IPS DF 19.7 (cell line): ENCODE measurements around the gene EIF2B2.

Source experiments
- DNase-seq: peaks from one replicate; pipeline ENCODE4 v3.0.0-alpha.2; 2013; ENCODE audit warnings: low read depth, low spot score

The EIF2B2 gene

GRCh38 chr14:75002392-75003249, at the start of gene EIF2B2:
Gene EIF2B2, plus strand, starts transcription at chr14:75002921. Its CDS starts 70 bp downstream, at chr14:75002991.
- peak; percentile 94 for DNase-seq

- no peak for DNase-seq
These were observed 49.0 kb upstream of the EIF2B2 start for GRCh38 chr14:74953686-74954085.

GRCh38 chr14:74954232-74954946, 48.3 kb upstream of the EIF2B2 start:
- DNase-seq = no peak

GRCh38 chr14:74954947-74955228, 47.8 kb upstream of the EIF2B2 start:
- no peak for DNase-seq

DNA sequence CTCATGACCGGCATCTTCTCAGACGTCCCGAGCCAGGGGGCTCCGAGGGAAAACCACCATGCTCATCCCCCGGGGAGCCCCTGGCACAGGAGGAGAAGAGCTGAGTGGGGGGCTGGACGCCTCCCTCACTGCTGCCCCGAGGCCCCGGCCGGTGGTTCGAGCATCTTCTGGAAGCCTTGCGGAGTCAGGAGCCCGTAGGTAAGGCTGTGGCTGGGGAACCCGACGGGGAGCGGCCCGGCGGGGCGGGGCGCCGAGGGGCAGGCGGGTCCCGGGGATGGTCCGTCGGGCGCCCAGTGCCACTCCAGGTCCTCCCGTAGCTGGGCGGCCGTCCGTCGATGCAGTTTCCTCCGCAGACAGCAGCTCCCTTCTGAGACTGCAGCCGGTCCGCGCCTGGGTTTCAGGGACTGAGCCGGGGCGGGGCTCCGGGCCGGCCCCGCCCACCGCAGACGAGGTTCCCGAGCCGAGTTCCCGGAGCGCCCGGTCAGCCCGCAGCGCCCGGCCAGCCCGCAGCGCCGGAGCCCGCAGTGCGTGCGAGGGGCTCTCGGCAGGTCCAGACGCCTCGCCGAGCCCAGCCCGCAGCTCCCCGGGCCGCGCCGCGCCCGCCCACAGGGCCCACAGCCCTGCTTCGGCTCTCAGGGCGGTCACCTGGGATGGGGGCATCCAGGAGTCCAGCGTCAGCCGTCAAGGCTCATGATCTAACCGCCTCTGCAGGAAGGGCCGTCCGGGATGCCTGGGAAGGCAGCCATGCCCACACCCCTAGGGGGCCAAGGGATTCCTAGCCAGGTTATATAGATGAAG, 47.3 kb upstream of the EIF2B2 start, which contains the start of gene PGF:
Gene PGF (minus strand): TSS at position 369 of the 798 bp plus-strand sequence. CDS start 355 bp downstream, at position 14.
- no peak for DNase-seq

DNA sequence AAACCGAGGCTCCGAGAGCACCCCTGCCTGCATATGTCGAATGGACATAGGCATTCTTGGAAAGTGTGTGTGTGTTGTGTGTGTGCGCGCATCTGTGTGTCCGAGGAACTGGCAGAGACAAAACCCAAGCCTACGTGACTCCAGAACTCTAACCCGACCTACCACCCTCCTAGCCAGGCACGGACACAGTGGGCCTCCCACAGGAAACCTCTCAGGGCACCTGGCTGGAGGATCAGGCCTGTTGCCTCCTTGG, 46.8 kb upstream of the EIF2B2 start:
- DNase-seq = no peak

GRCh38 chr14:74956280-74957072, 46.2 kb upstream of the EIF2B2 start:
- DNase-seq = no peak

GRCh38 chr14:74959596-74960180, 43.0 kb upstream of the EIF2B2 start:
- DNase-seq = no peak

DNA sequence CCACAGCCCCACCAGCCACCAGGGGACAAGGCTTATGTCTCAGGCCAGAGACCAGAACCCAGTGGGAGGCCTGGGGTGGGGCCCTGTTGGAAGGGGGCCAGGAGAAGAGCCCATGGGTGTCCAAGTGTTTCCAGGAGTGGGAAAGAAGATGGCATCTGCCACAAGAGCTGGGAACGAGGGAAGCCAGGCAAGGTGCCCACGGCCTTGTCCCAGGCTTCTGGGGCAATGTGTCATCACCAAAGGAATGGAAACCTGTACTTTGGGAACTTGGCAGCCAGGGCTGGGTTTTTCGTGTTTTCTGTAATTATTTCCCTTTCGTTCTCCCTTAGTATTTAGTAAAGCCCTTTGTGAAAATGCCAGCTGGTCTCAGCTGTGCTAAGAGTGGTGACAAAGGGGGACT, 42.0 kb upstream of the EIF2B2 start:
- no peak for DNase-seq

GRCh38 chr14:74961238-74961911, 41.3 kb upstream of the EIF2B2 start:
- DNase-seq = no peak

GRCh38 chr14:74962046-74962445, 40.7 kb upstream of the EIF2B2 start:
- no peak for DNase-seq

- no peak for DNase-seq
These were observed 40.2 kb upstream of the EIF2B2 start for GRCh38 chr14:74962493-74962892.

GRCh38 chr14:74963178-74963704, 39.5 kb upstream of the EIF2B2 start:
- DNase-seq = no peak

DNA sequence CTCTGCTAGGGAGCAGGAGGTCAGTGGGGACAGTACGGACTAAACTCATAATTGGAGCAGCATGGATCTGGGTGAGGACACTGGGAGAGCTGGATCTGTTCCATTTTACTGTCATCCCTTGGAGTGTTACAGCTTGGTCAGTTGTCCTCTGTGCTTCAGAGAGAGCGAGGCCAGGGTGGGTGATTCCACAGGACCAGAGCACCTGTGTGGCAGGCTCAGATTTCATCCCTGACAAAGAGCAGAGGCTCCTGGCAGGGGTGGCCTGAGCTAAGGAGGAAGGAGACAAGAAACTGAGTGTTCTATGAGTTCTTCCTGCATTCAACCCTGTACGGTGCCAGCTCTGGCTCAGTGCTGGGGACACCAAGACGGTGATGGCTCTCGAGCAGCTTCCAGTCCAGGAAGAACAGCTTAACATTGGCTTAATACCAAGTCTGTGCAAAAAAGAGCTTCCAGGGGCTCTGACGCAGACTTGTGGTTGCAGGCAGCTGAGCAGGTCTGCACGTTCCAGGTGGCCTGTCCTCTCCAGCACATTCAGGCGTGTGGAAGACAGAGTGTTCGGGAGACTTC, 38.9 kb upstream of the EIF2B2 start:
- no peak for DNase-seq

- no peak for DNase-seq
These were observed 37.8 kb upstream of the EIF2B2 start for GRCh38 chr14:74964787-74965485.

- DNase-seq = no peak
These were observed 37.1 kb upstream of the EIF2B2 start for GRCh38 chr14:74965486-74966153.

DNA sequence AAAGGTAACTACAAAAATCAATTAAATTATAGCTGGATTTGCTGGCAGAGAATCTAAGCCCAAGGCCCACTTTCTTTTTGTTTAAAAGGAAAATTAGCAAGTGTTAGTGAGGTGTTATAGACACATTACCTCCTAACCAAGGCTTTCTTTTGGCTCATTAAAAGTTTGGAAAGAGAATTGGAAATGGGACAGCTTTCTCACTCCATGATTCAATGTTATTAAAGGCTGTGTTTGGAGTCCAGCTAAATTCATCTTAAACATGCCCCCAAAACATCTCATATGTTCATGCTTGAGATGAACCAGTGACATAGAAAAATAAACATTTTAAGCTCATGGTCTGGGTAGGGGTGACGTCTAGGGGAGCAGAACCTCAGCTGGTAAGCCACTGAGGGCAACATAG, 33.9 kb upstream of the EIF2B2 start:
- no peak for DNase-seq

- no peak for DNase-seq
These were observed 29.6 kb upstream of the EIF2B2 start for GRCh38 chr14:74973003-74973653.
